GM06990 (cell line): ENCODE measurements around the gene ADCY5.

Experiments
- DNase-seq: peaks from one replicate; pipeline ENCODE4 v3.0.0-alpha.2; 2011; ENCODE audit not compliant: insufficient read length; ENCODE audit errors: extremely low read depth
- H3K27me3 ChIP-seq: replicated peaks from 2 replicates; pipeline ENCODE4 v1.6.0; 2011; ENCODE audit warnings: low read length; ENCODE audit not compliant: control insufficient read depth, insufficient read depth
- H3K36me3 ChIP-seq: 2 replicates; pipeline ENCODE4 v1.5.1; 2011; ENCODE audit warnings: low read length; ENCODE audit not compliant: control insufficient read depth, insufficient read depth
- H3K4me3 ChIP-seq: replicated peaks from 2 replicates; pipeline ENCODE4 v1.5.1; 2011; ENCODE audit warnings: low read depth, mild to moderate bottlenecking, control low read depth, low read length
- CTCF ChIP-seq: IDR thresholded peaks from 2 replicates; pipeline ENCODE4 v1.5.1; 2011; ENCODE audit warnings: low read length, control low read depth, mild to moderate bottlenecking, inconsistent platforms; ENCODE audit not compliant: insufficient read depth, poor library complexity, severe bottlenecking

The ADCY5 gene

GRCh38 chr3:123394391-123395020 is 54.4 kb downstream of the ADCY5 start:
- H3K27me3 ChIP-seq = no peaks in the 10 kb centered on the region; the same call in 1 of the 2 replicates
- DNase-seq = no peak
- no peaks in the 10 kb centered on the region for H3K36me3 ChIP-seq
- H3K4me3 ChIP-seq = no peak overlapping the region
- TF ChIP-seq CTCF = no peak

GRCh38 chr3:123392871-123393620 is 55.8 kb downstream of the ADCY5 start:
- no peak for DNase-seq
- no peak for TF ChIP-seq CTCF

GRCh38 chr3:123392368-123392767 is 56.5 kb downstream of the ADCY5 start:
- TF ChIP-seq CTCF = no peak
- no peaks in the 10 kb centered on the region; the same call in 1 of the 2 replicates for H3K27me3 ChIP-seq
- H3K4me3 ChIP-seq = no peak overlapping the region
- DNase-seq = no peak
- H3K36me3 ChIP-seq = no peaks in the 10 kb centered on the region

More at GRCh38 chr3:123392871-123393620, 55.8 kb downstream of the ADCY5 start:
- Histone ChIP-seq H3K36me3 (no peaks in the 10 kb centered on the region), H3K4me3 (no peak overlapping the region), H3K27me3 (no peaks in the 10 kb centered on the region; the same call in 1 of the 2 replicates)

GRCh38 chr3:123390865-123391600 is 57.9 kb downstream of the ADCY5 start:
- Histone ChIP-seq H3K4me3 (no peak overlapping the region), H3K36me3 (no peaks in the 10 kb centered on the region), H3K27me3 (peaks cover 2% of the 10 kb centered on the region)
- DNase-seq = no peak
- no peak for TF ChIP-seq CTCF

GRCh38 chr3:123389628-123389918 is 59.3 kb downstream of the ADCY5 start:
- H3K4me3 ChIP-seq = no peak overlapping the region
- H3K36me3 ChIP-seq = no peaks in the 10 kb centered on the region
- no peak for TF ChIP-seq CTCF
- H3K27me3 ChIP-seq = peaks cover 4% of the 10 kb centered on the region
- DNase-seq = no peak
